Measurements from ENCODE around the gene METTL6.
A peak's percentile ranks its signal among the peaks of the same experiment; 100 is the strongest.

The METTL6 gene, protein sequence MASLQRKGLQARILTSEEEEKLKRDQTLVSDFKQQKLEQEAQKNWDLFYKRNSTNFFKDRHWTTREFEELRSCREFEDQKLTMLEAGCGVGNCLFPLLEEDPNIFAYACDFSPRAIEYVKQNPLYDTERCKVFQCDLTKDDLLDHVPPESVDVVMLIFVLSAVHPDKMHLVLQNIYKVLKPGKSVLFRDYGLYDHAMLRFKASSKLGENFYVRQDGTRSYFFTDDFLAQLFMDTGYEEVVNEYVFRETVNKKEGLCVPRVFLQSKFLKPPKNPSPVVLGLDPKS

DNA sequence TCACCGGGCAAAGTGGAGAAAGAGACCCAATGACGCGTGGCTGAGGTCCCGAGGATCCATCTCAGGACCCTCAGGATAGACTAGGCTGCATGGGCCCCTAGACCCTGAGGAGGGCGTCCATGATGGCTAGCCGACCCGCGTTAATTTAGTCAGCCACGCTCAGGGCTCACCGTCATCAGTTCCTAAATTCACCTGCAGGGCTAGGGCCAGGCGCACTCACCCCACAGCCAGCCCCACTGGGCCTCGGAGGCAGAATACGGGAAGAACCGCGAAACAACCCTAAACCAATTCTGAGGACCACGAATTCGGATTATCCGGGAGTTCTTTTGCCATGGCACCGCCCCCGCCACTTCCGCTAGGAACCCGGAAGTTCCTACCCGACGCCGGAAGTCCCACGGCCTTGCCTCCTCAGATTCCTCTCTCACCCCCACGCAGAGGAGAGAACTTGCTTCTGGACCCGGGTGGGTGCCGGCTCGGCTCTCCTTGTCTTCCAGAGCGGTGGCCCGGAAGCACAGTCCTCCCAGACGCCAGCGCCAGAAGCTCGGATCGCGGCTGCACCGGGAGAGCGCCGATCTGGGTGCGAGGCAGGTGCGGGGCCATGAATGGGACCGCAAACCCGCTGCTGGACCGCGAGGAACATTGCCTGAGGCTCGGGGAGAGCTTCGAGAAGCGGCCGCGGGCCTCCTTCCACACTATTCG is at the start of gene METTL6, which contains the start of gene EAF1:
Gene METTL6 (minus strand): TSS at position 363 of the 699 bp plus-strand sequence. CDS start 1,033 bp downstream, outside the sequence.
Gene EAF1 (plus strand): TSS at position 417 of the 699 bp plus-strand sequence. CDS start 182 bp downstream, at position 599.
- DNase-seq (ENCODE audit: low spot score), result peak; percentile 83
- TF ChIP-seq, protein P1, sequence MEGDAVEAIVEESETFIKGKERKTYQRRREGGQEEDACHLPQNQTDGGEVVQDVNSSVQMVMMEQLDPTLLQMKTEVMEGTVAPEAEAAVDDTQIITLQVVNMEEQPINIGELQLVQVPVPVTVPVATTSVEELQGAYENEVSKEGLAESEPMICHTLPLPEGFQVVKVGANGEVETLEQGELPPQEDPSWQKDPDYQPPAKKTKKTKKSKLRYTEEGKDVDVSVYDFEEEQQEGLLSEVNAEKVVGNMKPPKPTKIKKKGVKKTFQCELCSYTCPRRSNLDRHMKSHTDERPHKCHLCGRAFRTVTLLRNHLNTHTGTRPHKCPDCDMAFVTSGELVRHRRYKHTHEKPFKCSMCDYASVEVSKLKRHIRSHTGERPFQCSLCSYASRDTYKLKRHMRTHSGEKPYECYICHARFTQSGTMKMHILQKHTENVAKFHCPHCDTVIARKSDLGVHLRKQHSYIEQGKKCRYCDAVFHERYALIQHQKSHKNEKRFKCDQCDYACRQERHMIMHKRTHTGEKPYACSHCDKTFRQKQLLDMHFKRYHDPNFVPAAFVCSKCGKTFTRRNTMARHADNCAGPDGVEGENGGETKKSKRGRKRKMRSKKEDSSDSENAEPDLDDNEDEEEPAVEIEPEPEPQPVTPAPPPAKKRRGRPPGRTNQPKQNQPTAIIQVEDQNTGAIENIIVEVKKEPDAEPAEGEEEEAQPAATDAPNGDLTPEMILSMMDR (IDR thresholded peaks at IDR 0.05; ENCODE audit: extremely low read depth, missing control alignments), result no peak

DNA sequence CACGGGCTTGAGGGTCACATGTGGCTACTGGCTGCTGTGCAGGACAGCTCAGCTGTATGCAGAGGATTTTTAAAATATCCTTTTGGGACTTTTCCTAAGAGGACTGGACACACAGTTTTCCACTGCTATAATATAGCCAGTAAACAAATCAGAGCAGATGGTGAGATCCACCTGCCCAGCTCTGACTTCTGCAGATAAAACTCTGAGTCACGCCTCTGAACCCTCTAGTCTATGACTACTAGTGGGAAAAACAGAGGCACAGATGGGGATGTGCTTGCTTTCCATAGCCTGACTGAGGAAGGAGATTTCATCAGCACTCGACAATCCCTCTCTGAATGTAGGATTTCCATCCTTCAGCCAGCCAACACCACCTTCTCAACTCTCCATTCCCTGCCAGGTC is 49.0 kb upstream of the METTL6 start:
- DNase-seq (ENCODE audit: low spot score), result no peak
- TF ChIP-seq, protein P1 (IDR thresholded peaks at IDR 0.05; ENCODE audit: extremely low read depth, missing control alignments), result no peak

DNA sequence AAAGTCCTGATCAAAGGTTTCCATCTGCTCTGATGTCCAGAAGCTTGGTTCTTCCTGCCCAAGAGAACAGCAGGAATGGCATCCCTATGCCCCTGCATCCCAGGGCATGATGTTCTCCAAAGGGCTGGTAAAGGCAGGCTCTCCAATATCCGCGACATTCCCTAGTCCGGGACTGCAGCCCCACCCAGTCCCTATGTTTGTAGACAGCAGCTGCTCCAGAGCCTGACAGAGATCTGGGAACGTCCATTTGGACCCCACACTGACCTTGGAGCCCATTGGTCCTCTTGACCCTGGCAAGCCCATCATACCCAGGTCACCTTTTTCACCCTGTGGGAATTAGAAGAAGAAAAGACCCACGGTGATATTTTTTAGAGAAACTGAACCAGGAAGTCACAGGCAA is 47.8 kb upstream of the METTL6 start:
- DNase-seq (ENCODE audit: low spot score), result no peak
- TF ChIP-seq, protein P1 (IDR thresholded peaks at IDR 0.05; ENCODE audit: extremely low read depth, missing control alignments), result no peak

DNA sequence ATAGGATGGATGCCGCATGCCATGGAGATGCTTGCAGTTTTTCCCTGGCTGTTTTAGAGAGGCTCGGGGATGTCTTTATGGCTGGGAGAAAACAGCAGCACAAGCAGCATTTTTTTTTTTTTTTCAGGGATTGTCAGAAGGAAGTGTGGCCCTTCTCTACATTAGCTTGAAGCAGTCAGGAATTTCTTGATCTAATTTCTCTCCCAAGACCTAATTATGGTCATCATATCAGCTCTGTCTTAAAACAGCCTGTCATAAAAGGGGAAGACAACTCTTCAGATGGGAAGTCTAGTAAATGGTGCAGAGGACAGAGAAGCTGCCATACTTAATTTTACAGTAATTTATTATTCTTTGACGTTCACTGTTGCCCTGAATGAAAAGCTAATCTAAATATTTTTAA is 44.5 kb upstream of the METTL6 start:
- DNase-seq (ENCODE audit: low spot score), result no peak
- TF ChIP-seq, protein P1 (IDR thresholded peaks at IDR 0.05; ENCODE audit: extremely low read depth, missing control alignments), result no peak

DNA sequence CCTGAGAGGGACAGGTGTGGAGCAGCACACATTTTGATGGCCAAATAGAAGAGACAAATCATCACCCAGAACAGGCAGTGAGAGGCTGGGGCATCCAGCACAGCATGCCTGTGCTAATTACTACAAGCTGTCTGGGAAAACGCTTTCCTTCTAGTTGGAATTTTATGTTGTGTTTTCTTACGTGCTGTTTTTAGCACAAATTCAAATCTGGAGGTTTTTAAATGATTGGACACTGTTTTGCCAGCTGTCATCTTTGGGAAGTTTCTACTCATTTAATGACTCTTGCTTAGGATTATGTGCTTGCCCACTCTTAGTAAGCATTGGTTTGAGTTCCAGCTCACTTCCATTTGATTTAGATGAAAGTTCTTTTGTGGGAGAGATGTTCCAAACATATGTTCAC is 43.5 kb upstream of the METTL6 start:
- TF ChIP-seq, protein P1 (IDR thresholded peaks at IDR 0.05; ENCODE audit: extremely low read depth, missing control alignments), result no peak
- no peak for DNase-seq (ENCODE audit: low spot score)

DNA sequence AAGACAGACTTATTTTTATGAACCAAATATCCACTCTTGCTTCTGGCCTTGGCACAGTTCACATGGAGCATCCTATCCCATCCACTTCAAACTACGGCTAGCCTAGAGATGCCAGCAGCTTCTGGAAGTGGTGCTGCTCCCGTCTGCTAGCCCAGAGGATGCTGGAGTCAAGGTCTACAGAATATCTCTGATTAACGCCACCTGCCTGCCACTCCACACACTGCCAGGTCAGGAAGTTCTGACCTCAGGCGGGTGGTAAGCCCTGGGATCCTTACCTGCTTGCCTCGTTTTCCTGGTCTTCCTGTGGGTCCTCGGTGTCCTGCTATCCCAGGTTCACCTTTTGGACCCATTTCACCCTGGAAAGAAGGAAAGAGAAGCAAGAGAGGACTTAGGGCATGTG is 42.9 kb upstream of the METTL6 start:
- TF ChIP-seq, protein P1 (IDR thresholded peaks at IDR 0.05; ENCODE audit: extremely low read depth, missing control alignments), result no peak
- no peak for DNase-seq (ENCODE audit: low spot score)
